ENCODE results near the gene TRIP6.

DNA sequence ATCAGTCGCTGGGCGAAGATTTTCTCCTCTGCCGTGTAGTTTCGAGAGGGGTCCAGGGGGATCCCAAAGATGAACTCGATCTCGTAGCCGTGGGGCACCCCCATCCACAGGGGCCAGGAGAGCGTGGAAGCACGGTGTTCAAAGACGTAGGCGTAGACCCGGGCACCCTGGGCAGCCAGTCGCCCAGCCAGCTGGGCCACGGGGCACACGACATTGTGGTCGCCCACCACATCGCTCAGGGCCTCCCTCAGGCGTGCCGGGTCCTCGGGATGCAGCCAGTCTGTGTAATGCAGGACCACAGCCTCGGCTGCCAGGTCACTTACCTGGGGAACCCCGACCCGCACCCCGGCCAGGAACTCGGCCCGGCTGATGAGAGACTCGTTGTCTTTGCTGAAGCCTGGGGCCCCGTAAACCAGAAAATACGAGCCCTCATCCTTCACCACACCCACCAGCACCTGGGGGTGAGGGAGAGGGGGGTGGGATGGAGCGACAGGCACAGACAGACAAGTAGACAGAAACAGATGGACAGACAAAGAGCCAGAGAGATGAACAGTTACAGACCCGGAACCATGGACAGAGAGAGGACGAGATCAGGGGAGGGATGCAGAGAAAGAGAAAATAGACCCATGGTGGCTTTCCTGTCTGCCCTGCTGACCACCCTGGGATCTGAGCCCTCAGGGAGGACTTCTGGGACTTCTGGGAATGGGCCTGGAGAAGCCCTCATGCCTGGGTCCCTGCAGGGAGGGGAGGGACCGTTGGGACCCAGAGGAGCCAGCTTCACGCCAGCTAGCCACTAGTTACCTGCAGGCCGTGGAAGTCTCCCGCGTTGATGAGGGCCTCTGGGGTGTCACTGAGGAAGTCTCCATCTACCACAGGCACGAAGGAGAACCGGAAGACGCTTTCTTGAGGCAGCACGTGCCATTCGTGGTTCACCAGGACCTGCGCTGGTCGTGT lies 25.5 kb downstream of the TRIP6 start:
- TF ChIP-seq, protein P1, sequence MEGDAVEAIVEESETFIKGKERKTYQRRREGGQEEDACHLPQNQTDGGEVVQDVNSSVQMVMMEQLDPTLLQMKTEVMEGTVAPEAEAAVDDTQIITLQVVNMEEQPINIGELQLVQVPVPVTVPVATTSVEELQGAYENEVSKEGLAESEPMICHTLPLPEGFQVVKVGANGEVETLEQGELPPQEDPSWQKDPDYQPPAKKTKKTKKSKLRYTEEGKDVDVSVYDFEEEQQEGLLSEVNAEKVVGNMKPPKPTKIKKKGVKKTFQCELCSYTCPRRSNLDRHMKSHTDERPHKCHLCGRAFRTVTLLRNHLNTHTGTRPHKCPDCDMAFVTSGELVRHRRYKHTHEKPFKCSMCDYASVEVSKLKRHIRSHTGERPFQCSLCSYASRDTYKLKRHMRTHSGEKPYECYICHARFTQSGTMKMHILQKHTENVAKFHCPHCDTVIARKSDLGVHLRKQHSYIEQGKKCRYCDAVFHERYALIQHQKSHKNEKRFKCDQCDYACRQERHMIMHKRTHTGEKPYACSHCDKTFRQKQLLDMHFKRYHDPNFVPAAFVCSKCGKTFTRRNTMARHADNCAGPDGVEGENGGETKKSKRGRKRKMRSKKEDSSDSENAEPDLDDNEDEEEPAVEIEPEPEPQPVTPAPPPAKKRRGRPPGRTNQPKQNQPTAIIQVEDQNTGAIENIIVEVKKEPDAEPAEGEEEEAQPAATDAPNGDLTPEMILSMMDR (IDR thresholded peaks at IDR 0.05; ENCODE audit: insufficient read depth, low read depth, low read length) = no peak
- no peak for TF ChIP-seq EZH2 (IDR thresholded peaks at IDR 0.05; ENCODE audit: insufficient read depth, low read length)

Measured in astrocyte (in vitro differentiated cells and primary cell).